ENCODE measurements around the gene HYKK. TPM values are rescaled to one million over a fixed set of nuclear protein-coding genes. Genes with fewer than 3 reads are reported as not detected.
"Not testable (repeated sequence)": the region's sequence is repeated elsewhere in the genome, so short reads cannot be mapped to it uniquely, and the experiment has no call there.

HYKK gene
- polyA plus RNA-seq, 1 of the 3 experiments (the other 2 are of a cell fraction), result 2.2 TPM

DNA sequence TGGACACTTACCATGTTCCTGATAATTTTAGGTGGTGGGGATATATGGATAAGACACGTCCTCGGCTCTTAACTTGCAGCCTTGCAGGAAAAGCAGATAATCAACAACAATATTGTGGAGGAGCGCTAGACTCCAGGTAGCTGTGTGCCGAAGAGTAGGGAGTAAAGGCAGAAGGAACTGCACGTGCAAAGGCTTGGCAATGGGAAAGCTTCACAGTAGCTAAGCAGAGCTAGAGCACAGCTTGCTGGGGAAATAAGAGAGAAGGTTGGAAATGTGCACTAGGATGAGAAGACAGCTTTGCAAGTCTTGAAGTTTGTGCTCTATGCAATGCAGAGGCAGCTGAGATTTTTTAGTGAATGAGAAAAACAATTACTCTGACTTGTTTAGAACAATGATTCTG, 45.2 kb downstream of the HYKK start:
- Histone ChIP-seq H3K4me2 (no peak overlapping the region), H2AFZ (ENCODE audit: low read depth) (no peak overlapping the region), H3K4me1 (ENCODE audit: control insufficient read depth in 1 of 2, insufficient read depth in 2 of 2, low read depth in 1 of 2, low read length in 1 of 2) (no peaks in the 10 kb centered on the region), H3K9ac (no peak overlapping the region), H3K79me2 (ENCODE audit: insufficient read depth) (no peaks in the 10 kb centered on the region), H4K20me1 (ENCODE audit: insufficient read depth) (no peaks in the 10 kb centered on the region), H3K27ac (ENCODE audit: low read depth in 2 of 2, low read length in 1 of 2) (no peak overlapping the region), H3K4me3 (ENCODE audit: low read depth in 2 of 2, low read length in 1 of 2) (no peak overlapping the region), H3K9me2 (no peaks in the 10 kb centered on the region), H3K9me3 (no peaks in the 10 kb centered on the region), H3F3A (replicated peaks; ENCODE audit: insufficient read depth) (peaks cover 8% of the 10 kb centered on the region), H3K36me3 (replicated peaks in 1 of 2; ENCODE audit: control insufficient read depth in 1 of 2, insufficient read depth in 2 of 2, low read length in 1 of 2) (peaks cover 27 to 32% of the 10 kb centered on the region in 2 experiments), H3K27me3 (ENCODE audit: insufficient read depth) (no peaks in the 10 kb centered on the region)
- ChIA-PET CTCF (interaction anchor here (1.2 kb wide), 1 partner anchor 183 kb away, joined by 3 read pairs; no protein-coding TSS in a partner anchor), POLR2A (interaction anchor here (1.4 kb wide), 1 partner anchor 13 kb away, joined by 3 read pairs; the partner anchor contains the start of gene CHRNA5)
- TF ChIP-seq POLR2AphosphoS5 (IDR thresholded peaks at IDR 0.05; ENCODE audit: low read depth, low read length) (no peak), ELF1 (IDR thresholded peaks at IDR 0.05) (no peak), MXI1 (IDR thresholded peaks at IDR 0.05; ENCODE audit: low read depth, low read length) (no peak), FOXM1 (IDR thresholded peaks at IDR 0.05; ENCODE audit: low read depth) (no peak), GATA2 (CRISPR knock-in tag; IDR thresholded peaks at IDR 0.05) (no peak), SIN3A (IDR thresholded peaks at IDR 0.05; ENCODE audit: borderline replicate concordance, low read depth, low read length) (no peak), EZH2phosphoT487 (IDR thresholded peaks at IDR 0.05; ENCODE audit: borderline replicate concordance, low read depth) (no peak), CHD2 (IDR thresholded peaks at IDR 0.05; ENCODE audit: low read length, partially characterized antibody) (no peak), MEF2A (IDR thresholded peaks at IDR 0.05; ENCODE audit: borderline replicate concordance, low read depth) (no peak), YY1 (IDR thresholded peaks at IDR 0.05; ENCODE audit: low read depth) (no peak), RXRA (IDR thresholded peaks at IDR 0.05; ENCODE audit: borderline replicate concordance, low read depth) (no peak), GABPA (IDR thresholded peaks at IDR 0.05; ENCODE audit: low read depth) (no peak), REST (IDR thresholded peaks at IDR 0.05; ENCODE audit: low read depth, low read length) (no peak)
- 75% methylated on average over 5 of the region's 5 CpGs for WGBS (ENCODE audit: low lambda C conversion rate)
- DNase-seq, result no peak

GRCh38 chr15:78560201-78560600, 52.8 kb downstream of the HYKK start:
- POLR2A ChIA-PET; H2AFZ ChIP-seq (ENCODE audit: low read depth); H3K27me3 ChIP-seq (ENCODE audit: insufficient read depth); H3K9me3 ChIP-seq; H4K20me1 ChIP-seq (ENCODE audit: insufficient read depth); H3K4me3 ChIP-seq (ENCODE audit: low read depth in 2 of 2, low read length in 1 of 2); H3K9me2 ChIP-seq; H3K36me3 ChIP-seq (replicated peaks in 1 of 2; ENCODE audit: control insufficient read depth in 1 of 2, insufficient read depth in 2 of 2, low read length in 1 of 2); H3K27ac ChIP-seq (ENCODE audit: low read depth in 2 of 2, low read length in 1 of 2); DNase-seq; CTCF ChIA-PET; H3K4me2 ChIP-seq; H3F3A ChIP-seq (replicated peaks; ENCODE audit: insufficient read depth); H3K4me1 ChIP-seq (ENCODE audit: control insufficient read depth in 1 of 2, insufficient read depth in 2 of 2, low read depth in 1 of 2, low read length in 1 of 2); H3K79me2 ChIP-seq (ENCODE audit: insufficient read depth); H3K9ac ChIP-seq: not testable (repeated sequence)
- WGBS (ENCODE audit: low lambda C conversion rate), result 94% methylated on average over 10 of the region's 10 CpGs
